GM18526 (cell line): ENCODE measurements around the gene NEAT1.

Experiments used
- POLR2A ChIP-seq: IDR thresholded peaks from 3 replicates; pipeline ENCODE4 v1.6.1; 2011; ENCODE audit not compliant: insufficient read length; ENCODE audit errors: extremely low read depth

Gene NEAT1

DNA sequence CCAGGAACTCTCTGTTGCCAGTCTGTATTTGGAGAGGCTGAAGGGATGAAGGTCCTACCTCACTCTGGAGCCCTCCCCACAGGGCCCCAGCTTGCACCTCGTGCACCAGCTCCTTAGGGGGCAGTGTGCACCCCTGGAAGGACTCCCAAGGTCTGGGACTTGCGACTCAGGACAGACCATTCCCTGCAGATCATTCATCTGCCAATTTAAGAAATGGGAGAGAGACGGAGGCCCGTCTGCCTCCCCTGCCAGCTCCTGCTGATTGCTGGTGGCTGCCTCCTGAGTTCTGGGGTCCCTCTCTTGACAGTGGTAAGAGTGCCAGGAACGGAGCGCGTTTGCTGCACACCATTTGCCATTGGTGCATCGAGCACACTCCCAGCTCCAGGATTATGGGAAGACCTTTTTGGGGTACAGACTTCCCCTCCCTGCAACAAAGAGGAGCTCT is 48.9 kb downstream of the NEAT1 start:
- no peak for TF ChIP-seq POLR2A

DNA sequence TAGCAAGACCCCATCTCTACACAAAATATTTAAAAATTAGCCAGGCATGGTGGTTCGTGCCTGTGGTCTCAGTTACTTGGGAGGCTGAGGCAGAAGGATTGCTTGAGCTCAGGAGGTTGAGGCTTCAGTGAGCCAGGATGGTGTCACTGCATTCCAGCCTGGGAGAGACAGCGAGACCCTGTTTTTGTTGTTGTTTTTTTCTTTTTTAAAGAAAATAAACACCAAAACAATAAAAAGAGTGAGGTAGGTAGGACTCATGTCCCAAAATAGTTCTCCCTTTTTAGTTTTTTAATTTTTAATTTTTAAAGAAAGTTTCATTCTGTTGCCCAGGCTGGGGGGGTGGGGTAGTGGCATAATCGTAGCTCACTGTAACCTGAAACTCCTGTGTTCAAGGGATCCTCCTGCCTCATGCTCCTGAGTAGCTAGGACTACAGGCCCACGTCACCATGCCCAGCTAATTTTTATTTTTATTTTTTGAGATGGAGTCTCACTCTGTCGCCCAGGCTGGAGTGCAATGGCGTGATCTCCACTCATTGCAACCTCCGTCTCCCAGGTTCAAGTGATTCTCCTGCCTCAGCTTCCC is 50.8 kb downstream of the NEAT1 start:
- no peak for TF ChIP-seq POLR2A

DNA sequence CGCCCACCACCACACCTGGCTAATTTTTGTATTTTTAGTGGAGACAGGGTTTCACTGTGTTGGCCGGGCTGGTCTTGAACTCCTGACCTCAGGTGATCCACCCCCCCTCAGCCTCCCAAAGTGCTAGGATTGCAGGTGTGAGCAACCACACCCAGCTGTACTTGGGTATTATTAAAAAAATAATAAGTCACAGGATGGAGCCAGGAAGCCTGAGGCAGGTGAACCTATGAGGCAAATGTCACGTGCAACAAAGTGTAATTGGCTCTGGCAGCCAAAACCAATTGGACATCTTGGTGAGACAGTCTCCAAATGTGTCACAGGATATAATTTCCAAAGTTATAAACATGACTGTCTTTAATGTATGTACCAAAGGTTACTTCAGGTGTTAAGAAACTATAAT is 52.3 kb downstream of the NEAT1 start:
- no peak for TF ChIP-seq POLR2A

DNA sequence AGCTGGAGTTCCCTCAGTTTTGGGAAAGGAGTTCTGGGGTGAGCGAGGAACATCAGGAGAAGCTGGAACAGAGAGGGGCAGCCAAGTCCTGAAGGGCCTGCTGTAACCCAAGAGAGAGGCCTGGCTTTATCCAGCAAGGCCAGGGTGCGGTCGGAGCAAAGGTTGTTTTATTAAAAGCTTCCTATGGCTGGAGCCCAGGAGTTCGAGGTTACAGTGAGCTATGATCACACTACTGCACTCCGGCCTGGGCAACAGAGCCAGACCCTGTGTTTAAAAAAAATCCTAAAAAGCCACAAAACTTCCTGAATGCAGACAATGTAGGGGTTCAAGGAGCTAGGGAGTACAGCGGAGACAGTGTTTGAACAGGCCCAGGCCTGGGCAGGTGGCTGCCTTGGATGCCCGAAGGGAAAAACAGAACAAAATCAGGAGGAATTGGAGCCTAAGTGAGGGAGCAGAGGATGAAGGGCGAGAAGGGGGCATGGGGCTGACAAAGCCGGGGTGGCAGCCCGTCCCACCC is 54.1 kb downstream of the NEAT1 start:
- peak; percentile 37 for TF ChIP-seq POLR2A

DNA sequence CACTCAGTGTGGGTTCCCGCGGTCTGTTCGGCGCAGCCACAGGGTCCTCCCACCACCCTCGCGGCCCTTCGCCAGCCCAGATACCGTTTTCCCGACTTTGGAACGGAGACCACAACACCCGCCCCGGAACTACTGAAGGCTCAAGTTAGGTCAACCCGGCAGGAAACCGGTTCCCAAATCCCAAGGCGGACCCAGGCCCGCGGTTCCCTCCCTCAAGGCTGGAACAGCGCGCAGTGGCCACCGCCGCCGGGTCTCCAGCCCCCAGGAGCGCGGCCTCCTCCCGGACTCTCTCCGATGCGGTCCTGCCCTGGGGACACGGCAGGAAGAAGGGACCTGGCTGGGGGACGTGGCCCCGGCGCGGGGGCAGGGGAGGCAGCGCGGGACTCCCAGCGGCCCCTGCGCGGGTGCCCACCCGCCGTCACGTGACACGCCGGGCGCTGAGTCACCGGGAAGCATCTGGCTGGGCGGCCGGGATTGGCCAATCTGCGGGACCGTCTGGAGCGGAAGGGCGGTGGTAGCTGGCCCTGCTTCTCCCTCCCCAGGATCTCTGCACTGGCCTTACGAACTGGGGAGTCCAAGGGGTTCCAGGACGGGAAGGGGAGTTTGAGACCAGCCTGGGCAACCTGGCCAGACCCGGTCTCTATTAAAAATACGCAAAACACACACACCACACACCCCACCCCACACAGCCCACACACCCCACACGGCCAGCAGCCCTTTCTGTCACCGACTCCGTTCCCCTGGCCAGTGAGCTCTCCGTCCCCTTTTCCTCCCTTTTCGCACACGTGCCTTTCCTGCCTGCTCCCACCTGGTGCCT is 54.8 kb downstream of the NEAT1 start:
- peak; percentile 93 for TF ChIP-seq POLR2A

DNA sequence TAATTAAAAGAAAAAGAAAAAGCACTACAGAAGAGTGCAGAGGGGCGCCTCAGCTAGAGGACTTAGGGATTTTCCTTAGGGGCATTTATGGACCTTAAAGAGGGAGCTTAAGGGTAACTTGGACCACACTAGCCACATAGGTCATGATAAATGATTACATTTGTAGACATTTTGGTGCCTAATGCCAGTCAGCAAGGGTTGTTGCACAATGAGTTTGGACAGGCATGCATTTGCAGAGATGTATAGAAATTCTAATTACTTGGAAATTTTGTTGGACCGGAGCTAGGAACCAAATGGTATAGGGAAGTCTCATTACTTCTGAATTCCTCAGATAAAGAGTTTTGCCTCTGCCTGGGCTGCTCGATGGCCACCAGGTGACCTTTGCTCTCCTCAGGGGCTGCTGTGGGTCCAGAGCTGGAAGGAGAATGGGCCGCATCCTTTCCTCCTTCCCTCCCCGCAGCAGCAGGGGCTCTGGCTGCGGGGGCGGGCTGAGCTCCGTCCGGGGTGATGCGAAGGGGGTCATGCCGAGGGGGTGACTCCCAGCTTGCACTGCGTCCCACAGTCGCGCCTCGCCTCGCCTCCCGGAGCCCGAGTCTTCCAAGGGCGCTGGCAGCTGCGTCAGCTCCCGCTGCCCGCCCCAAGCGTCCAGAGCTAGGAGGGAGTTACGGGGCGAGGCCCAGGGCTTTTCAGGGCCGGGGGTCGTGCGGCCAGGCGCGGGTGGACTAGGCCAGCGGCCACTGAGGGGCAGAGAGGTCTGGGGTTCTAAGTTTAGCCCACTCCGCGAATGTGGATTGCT is 56.0 kb downstream of the NEAT1 start:
- no peak for TF ChIP-seq POLR2A

DNA sequence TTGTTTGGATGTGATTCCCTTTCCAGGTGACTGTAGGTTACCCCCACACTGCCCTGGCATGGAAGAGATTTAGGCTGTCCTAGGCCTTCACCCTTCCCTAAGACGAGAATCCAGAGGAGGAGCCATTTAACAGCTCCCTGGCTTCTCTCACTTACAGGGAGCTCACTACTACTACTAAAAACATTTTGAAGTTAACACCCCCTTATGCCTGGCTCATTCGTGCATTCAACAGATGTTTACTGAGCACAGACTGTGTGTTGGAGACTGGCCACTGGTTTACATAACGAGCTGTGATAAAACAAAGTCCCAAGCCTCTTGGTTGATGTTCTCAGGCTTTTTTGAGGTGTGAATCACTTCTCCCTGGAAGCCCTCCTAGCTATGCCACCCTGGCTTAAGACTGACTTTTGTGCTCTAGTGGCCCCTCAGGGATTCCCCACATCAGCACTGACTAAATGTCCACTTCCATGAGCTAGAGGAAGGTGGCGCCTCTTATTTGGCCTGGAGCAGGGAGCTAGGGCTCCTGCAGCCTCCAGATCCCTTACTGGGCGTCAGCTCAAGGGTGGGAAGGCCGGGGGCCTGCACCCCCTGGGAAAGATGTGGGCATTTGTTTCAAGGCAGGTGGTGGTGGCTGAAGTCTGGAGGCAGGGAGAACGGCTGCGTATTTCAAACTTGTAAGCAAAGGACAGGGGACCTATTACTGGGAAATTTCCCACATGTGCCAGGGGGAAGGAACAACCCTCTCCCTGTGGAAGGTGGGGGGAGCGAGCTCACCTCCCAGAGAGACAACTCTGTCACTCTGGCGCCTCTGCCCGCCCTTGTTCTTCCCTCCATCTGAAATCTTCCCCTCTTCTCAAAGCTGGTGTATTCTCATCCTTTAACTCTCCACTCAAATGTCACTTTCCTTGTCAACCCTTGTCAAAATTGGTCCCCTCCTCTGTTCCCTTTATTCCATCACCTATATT is 56.9 kb downstream of the NEAT1 start:
- no peak for TF ChIP-seq POLR2A

DNA sequence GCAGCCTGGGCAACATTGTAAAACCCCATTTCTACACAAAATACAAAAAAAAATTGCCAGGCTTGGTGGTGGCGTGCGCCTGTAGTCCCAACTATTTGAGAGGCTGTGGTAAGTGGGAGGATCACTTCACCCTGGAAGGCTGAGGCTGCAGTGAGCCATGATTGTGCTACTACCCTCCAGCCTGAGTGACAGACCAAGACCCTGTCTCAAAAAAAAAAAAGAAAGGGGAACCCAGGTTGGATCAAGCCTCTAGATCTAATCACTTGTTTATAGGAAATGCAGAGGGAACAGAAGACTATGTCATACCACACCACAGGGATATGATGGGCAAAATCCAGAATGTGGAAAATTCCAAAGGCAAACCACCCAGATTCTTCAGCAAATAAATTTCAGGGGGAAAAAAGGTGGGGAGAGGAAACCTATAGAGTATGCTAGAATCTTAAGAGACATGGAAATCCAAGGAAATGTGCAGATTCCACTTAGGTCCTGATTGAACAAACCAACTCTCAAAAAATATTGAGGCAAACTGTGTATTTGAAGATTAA is 59.8 kb downstream of the NEAT1 start:
- no peak for TF ChIP-seq POLR2A

DNA sequence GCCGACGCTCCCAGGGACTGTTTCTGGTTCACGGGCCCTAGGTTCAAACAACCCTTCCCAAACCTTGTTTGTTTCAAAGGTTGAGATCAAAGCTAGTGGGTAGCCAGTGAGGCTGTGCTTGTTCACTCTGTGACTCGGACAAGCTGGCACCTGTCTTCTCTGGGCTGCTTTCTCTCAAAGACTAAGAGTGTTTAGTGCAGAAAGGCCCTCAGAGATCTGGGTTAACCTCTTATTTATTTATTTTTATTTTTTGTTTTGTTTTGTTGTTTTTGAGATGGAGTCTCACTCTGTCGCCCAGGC is 63.3 kb downstream of the NEAT1 start:
- TF ChIP-seq POLR2A = no peak

DNA sequence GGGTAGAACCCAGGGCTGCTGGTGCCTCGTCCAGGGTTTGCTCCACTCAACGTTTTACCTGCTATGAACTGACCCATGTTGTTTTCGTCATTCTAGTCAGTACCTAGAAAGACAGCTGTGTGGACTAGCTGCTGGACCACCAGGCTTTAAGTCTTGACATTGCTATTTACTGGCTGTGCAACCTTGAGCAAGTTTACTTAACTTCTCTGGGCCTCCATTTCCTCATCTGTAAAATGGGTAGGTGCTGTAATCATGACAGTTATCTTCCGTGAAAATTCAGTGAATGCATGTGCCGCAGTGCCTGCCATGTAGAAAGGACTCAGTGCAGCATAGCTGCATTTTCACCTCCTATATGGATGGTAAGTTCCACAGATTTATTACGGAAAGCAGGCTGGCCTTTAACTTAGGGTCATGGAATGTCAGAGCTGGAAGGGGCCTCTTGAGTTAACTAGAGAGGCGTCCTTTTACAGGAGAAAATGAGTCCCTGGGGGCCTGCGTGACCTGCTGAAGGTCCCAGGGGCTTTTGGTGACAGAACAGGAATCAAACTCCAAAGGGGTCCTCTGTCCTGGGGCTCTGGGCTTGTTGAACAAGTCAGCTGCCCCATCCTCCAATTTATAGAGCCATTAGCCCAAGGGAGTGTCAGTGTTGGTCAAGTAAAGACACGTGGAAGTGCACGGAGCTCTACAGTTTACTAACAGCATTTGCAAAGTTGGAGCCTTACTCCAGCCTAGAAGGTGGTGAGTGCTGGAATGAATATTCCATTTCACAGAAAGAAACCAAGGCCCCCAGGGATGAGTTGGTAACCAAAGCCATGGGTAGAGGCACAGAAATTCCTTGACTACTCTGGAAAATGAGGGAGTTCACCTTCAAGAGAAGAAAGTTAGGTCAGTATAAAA is 64.2 kb downstream of the NEAT1 start:
- TF ChIP-seq POLR2A = no peak

DNA sequence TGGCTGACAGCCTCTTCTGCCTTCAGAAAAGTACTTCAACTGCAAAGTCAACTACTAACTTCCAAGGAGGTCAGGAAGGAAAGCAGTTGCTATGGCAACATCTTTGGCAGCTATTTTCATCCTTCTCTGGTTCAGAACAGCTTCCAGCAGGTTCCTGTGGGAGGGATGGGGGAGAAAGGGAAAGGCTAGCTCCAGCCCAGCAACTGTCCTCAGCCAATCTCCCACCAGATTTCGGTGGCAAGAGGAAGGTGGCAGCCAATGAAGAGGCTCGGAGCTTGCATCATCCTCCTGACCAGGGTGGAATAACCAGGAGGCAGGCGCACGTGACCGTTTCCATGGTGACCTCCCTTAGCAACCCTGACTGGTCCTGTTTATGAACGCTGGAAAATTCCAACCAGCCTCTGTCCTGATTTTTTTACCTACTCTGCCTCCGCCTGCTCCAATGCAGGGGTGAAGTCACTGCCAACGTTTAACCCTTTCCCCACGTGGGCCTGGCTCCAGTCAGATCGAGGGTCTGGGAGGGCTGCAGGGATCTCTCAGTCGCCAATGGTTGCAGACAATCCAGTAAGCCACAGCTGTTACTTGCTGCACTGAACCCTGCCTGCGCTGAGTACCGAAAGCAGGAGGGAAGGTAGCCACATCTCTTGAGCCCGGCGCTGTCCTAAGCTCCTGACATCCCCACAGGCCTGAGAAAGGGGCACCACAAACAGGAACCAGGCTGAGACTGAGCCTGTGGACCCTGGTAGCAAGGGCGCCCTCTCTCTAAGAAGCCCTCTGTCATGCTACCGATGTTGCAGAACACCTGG is 65.1 kb downstream of the NEAT1 start:
- TF ChIP-seq POLR2A = peak; percentile 29

DNA sequence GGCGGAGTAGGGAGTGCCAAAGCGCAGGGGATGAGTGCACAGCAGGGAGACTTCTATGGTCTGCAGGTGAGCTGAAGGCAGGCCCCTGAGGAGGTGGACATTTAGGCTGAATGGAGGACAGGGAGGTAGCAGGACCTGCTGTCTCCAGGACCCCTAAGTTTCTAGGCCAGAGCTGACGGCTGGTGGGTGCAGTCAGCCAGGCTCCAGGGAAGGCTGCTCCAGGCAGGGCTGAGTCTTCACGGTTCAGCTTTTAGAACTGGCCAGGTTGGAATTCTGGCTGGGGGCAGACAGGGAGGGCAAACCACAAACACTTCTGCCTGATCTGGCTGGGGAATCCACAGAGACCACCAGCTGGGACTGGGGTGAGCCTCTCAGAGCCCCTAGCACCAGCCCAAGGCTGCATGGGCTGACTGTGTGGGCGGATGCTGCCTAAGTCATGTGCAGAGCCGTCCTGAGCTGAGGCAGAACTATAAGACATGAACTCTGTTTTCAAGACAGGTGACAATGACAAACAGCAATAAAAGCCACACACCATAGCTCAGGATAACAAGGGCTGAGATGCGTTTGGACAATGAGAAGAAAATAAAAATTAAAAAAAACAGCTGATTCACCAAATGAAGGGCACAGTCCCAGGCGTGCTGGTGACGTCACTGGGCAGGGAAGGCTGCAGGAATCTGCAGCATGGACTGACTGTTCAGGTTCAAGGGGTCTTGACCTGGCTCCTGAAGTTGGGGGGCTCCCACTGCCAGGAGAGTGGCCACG is 65.9 kb downstream of the NEAT1 start:
- TF ChIP-seq POLR2A = no peak

DNA sequence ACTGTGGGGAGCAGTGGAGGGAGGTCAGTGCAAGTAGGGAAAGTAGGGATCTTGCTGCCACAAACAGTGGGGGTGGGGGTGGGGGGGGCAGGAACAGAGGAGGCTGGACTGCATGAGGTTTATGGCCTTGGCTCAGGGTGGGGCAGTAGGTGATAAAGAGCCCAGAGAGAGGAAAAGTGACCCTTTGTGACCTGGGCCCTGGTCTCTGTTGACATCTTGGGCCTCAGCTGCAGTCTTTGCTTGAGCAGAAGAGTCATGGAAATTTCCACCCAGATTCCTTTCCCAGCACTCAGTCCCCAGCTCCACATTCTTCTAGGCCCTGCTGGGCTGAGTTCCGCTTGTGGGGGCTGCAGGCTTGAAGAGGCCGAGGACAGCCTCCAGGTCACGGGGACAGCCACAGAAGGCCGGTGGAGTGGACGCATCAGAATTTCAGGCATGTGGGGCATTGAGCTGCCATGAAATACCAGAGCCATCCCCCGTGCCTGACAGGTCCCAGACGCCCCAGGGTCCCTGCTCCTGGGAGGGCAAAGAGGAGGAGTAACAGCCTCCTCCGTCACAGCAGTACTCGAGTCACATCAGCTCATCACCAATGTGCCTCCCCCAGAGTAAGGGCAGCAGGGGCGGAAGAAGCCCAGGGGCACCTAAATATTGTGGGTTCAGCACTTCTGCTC is 66.6 kb downstream of the NEAT1 start:
- no peak for TF ChIP-seq POLR2A
